Activated CD4-positive, alpha-beta T cell treated with anti-CD3 and anti-CD28 coated beads for 36 hours (primary cell): ENCODE data around the gene CXCL13. TPM values are rescaled to one million over a fixed set of nuclear protein-coding genes. Genes with fewer than 3 reads are reported as not detected.
"Not testable (repeated sequence)": the region's sequence is repeated elsewhere in the genome, so short reads cannot be mapped to it uniquely, and the experiment has no call there.

ENCODE experiments used
- ATAC-seq: fragments of 200-7000 bp; cut with Tn5 transposase; one replicate; pipeline ENCODE4 v1.10.0; 2021; ENCODE audit warnings: mild to moderate bottlenecking, moderate library complexity
- CTCF ChIA-PET: fragments of 350-600 bp; sonication (Branson Sonifier 250); formaldehyde crosslinking; loops from one replicate; lab custom pipeline; 2021; ENCODE audit warnings: antibody characterized with exemption; lab: Charles Lee
- POLR2A ChIA-PET: fragments of 350-600 bp; sonication (Branson Sonifier 250); formaldehyde crosslinking; loops from one replicate; lab custom pipeline; 2021; ENCODE audit warnings: antibody characterized with exemption, inconsistent platforms; lab: Charles Lee
- DNase-seq: peaks from one replicate; pipeline ENCODE4 v3.0.0-alpha.2; 2020
- H3K27ac Mint-ChIP-seq: one replicate; pipeline ENCODE4 v1.8.0; 2021; ENCODE audit warnings: mixed read lengths
- H3K27me3 Mint-ChIP-seq: one replicate; pipeline ENCODE4 v1.8.0; 2021; ENCODE audit warnings: mixed read lengths
- H3K36me3 Mint-ChIP-seq: one replicate; pipeline ENCODE4 v1.8.0; 2021; ENCODE audit warnings: low read depth, mixed read lengths
- H3K4me1 Mint-ChIP-seq: one replicate; pipeline ENCODE4 v1.8.0; 2021; ENCODE audit warnings: mixed read lengths
- H3K4me3 Mint-ChIP-seq: one replicate; pipeline ENCODE4 v1.8.0; 2021; ENCODE audit warnings: mild to moderate bottlenecking, moderate library complexity, mixed read lengths
- H3K9me3 Mint-ChIP-seq: one replicate; pipeline ENCODE4 v1.8.0; 2021; ENCODE audit warnings: low read depth, mixed read lengths
- intact Hi-C, 2 experiments: fragments of 100-400 bp; cut with DNase I in 1 of 2; cut with micrococcal nuclease in 1 of 2; formaldehyde crosslinking; loops; one replicate each; pipeline versions ENCODE4 v1.14.2 to v1.15.1; 2022 to 2024; cut with DNase I, micrococcal nuclease
- total RNA-seq, 2 experiments: library from RNA; stranded (reverse); gene quantifications; one replicate each; pipeline ENCODE4 v1.2.3, GENCODE V29; 2021

Gene CXCL13
- total RNA-seq: 1 to 10 TPM; 4.9 to 5.1 TPM

- no peak within 1 kb of the TSS for H3K27ac Mint-ChIP-seq
- H3K27me3 Mint-ChIP-seq: peaks cover 16% of the 10 kb centered on the region
- no peaks in the 10 kb centered on the region for H3K36me3 Mint-ChIP-seq
- peaks cover 17% of the 10 kb centered on the region for H3K4me1 Mint-ChIP-seq
- CTCF ChIA-PET: interaction anchor here (0.6 to 1.6 kb wide), 6 partner anchors 14 to 249 kb away, joined by 3 to 6 read pairs (median 4); no protein-coding TSS in a partner anchor
- ATAC-seq (no peak), DNase-seq (no peak)
- H3K4me3 Mint-ChIP-seq: no peak within 1 kb of the TSS
- POLR2A ChIA-PET: interaction anchor here (0.7 kb wide), 1 partner anchor 172 kb away, joined by 4 read pairs; no protein-coding TSS in a partner anchor
- intact Hi-C loops: loop anchor here in 1 of 2 experiments (10.0 kb wide), 1 partner anchor 361 kb away; no protein-coding TSS in a partner anchor
- H3K9me3 Mint-ChIP-seq: no peaks in the 10 kb centered on the region
These were observed at the start of gene CXCL13 for GRCh38 chr4:77605210-77605902. TSS of gene CXCL13 (plus strand) at chr4:77605820. CDS start at chr4:77605866, 46 bp downstream.

- Mint-ChIP-seq H3K4me1 (no peaks in the 10 kb centered on the region), H3K27ac (no peak overlapping the region), H3K27me3 (peaks cover 16% of the 10 kb centered on the region), H3K4me3 (no peak overlapping the region), H3K36me3 (no peaks in the 10 kb centered on the region), H3K9me3 (peaks cover 6% of the 10 kb centered on the region)
- ChIA-PET CTCF (interaction anchor here (0.6 kb wide), 1 partner anchor 10 kb away, joined by 5 read pairs; no protein-coding TSS in a partner anchor), POLR2A (no interaction called here)
- intact Hi-C loops: no loop called here
- ATAC-seq (no peak), DNase-seq (no peak)
These were observed 45.5 kb upstream of the CXCL13 start for GRCh38 chr4:77560170-77560569.

- intact Hi-C loops, H3K36me3 Mint-ChIP-seq, DNase-seq, H3K4me3 Mint-ChIP-seq, CTCF ChIA-PET, ATAC-seq, H3K9me3 Mint-ChIP-seq, POLR2A ChIA-PET, H3K27ac Mint-ChIP-seq, H3K4me1 Mint-ChIP-seq: not testable (repeated sequence)
- peaks cover 20% of the 10 kb centered on the region for H3K27me3 Mint-ChIP-seq
These were observed 43.9 kb upstream of the CXCL13 start for GRCh38 chr4:77561720-77562119.

GRCh38 chr4:77564231-77564630, 41.4 kb upstream of the CXCL13 start:
- CTCF ChIA-PET: interaction anchor here (1.4 kb wide), 1 partner anchor 11 kb away, joined by 3 read pairs; no protein-coding TSS in a partner anchor
- no peak overlapping the region for H3K27ac Mint-ChIP-seq
- no peak overlapping the region for H3K4me3 Mint-ChIP-seq
- intact Hi-C loops: no loop called here
- ATAC-seq (no peak), DNase-seq (no peak)
- H3K27me3 Mint-ChIP-seq: peaks cover 34% of the 10 kb centered on the region
- POLR2A ChIA-PET: no interaction called here
- peaks cover 4% of the 10 kb centered on the region for H3K9me3 Mint-ChIP-seq
- H3K4me1 Mint-ChIP-seq: peaks cover 1% of the 10 kb centered on the region
- no peaks in the 10 kb centered on the region for H3K36me3 Mint-ChIP-seq

GRCh38 chr4:77566148-77566547, 39.5 kb upstream of the CXCL13 start:
- Mint-ChIP-seq H3K9me3 (peaks cover 9% of the 10 kb centered on the region), H3K4me1 (peaks cover 1% of the 10 kb centered on the region), H3K36me3 (no peaks in the 10 kb centered on the region), H3K27ac (no peak overlapping the region), H3K27me3 (peaks cover 39% of the 10 kb centered on the region), H3K4me3 (no peak overlapping the region)
- CTCF ChIA-PET: interaction anchor here (0.9 to 1.0 kb wide), 3 partner anchors 11 to 35 kb away, joined by 3 to 5 read pairs (median 3); no protein-coding TSS in a partner anchor
- POLR2A ChIA-PET: interaction anchor here (0.6 to 0.9 kb wide), 2 partner anchors 152 to 296 kb away, joined by 3 read pairs; no protein-coding TSS in a partner anchor
- DNase-seq (no peak), ATAC-seq (no peak)
- intact Hi-C loops: no loop called here

GRCh38 chr4:77567549-77567948, 38.1 kb upstream of the CXCL13 start:
- Mint-ChIP-seq H3K27me3 (peaks cover 42% of the 10 kb centered on the region), H3K9me3 (peaks cover 10% of the 10 kb centered on the region), H3K36me3 (no peaks in the 10 kb centered on the region), H3K4me3 (no peak overlapping the region), H3K4me1 (peaks cover 1% of the 10 kb centered on the region), H3K27ac (no peak overlapping the region)
- DNase-seq: no peak
- CTCF ChIA-PET: interaction anchor here (0.5 kb wide), 1 partner anchor 160 kb away, joined by 3 read pairs; no protein-coding TSS in a partner anchor
- intact Hi-C loops: no loop called here
- ATAC-seq: no peak
- POLR2A ChIA-PET: no interaction called here

GRCh38 chr4:77570508-77571214, 35.0 kb upstream of the CXCL13 start:
- POLR2A ChIA-PET, ATAC-seq, H3K27ac Mint-ChIP-seq, H3K4me3 Mint-ChIP-seq, intact Hi-C loops, H3K4me1 Mint-ChIP-seq, H3K36me3 Mint-ChIP-seq, DNase-seq: not testable (repeated sequence)
- peaks cover 15% of the 10 kb centered on the region for H3K9me3 Mint-ChIP-seq
- CTCF ChIA-PET: interaction anchor here (0.6 kb wide), 1 partner anchor 19 kb away, joined by 3 read pairs; no protein-coding TSS in a partner anchor
- peaks cover 36% of the 10 kb centered on the region for H3K27me3 Mint-ChIP-seq

- peaks cover 1% of the 10 kb centered on the region for H3K36me3 Mint-ChIP-seq
- no peak overlapping the region for H3K27ac Mint-ChIP-seq
- no peak for ATAC-seq
- ChIA-PET CTCF (interaction anchor here (0.7 to 4.5 kb wide), 6 partner anchors 9 to 25 kb away, joined by 3 to 40 read pairs (median 4); no protein-coding TSS in a partner anchor), POLR2A (no interaction called here)
- H3K4me3 Mint-ChIP-seq: no peak overlapping the region
- DNase-seq: no peak
- H3K4me1 Mint-ChIP-seq: peaks cover 20% of the 10 kb centered on the region
- intact Hi-C loops: no loop called here
- H3K27me3 Mint-ChIP-seq: peaks cover 14% of the 10 kb centered on the region
- H3K9me3 Mint-ChIP-seq: peaks cover 5% of the 10 kb centered on the region
These were observed 29.3 kb upstream of the CXCL13 start for GRCh38 chr4:77576351-77576750.

GRCh38 chr4:77578145-77578544, 27.5 kb upstream of the CXCL13 start:
- DNase-seq (no peak), ATAC-seq (no peak)
- peaks cover 5% of the 10 kb centered on the region for H3K9me3 Mint-ChIP-seq
- no peak overlapping the region for H3K27ac Mint-ChIP-seq
- peaks cover 4% of the 10 kb centered on the region for H3K36me3 Mint-ChIP-seq
- peaks cover 35% of the 10 kb centered on the region for H3K4me1 Mint-ChIP-seq
- peaks cover 14% of the 10 kb centered on the region for H3K27me3 Mint-ChIP-seq
- CTCF ChIA-PET: interaction anchor here (0.6 to 4.5 kb wide), 5 partner anchors 16 to 1074 kb away, joined by 3 to 40 read pairs (median 4); no protein-coding TSS in a partner anchor
- POLR2A ChIA-PET: no interaction called here
- H3K4me3 Mint-ChIP-seq: no peak overlapping the region
- intact Hi-C loops: no loop called here

GRCh38 chr4:77579406-77580076, 26.1 kb upstream of the CXCL13 start:
- Mint-ChIP-seq H3K27me3 (peaks cover 17% of the 10 kb centered on the region), H3K4me1 (peaks cover 39% of the 10 kb centered on the region), H3K4me3 (no peak overlapping the region), H3K9me3 (peaks cover 7% of the 10 kb centered on the region), H3K27ac (peak overlapping the region; percentile 70), H3K36me3 (peaks cover 4% of the 10 kb centered on the region)
- CTCF ChIA-PET: interaction anchor here (0.6 to 1.9 kb wide), 10 partner anchors 14 to 258 kb away, joined by 3 to 10 read pairs (median 3); no protein-coding TSS in a partner anchor
- ATAC-seq (peak; percentile 63), DNase-seq (no peak)
- POLR2A ChIA-PET: no interaction called here
- intact Hi-C loops: loop anchor here (1.0 to 10.0 kb wide), 3 partner anchors 8 to 1365 kb away; no protein-coding TSS in a partner anchor
